BJ (cell line): Measurements from ENCODE around the gene SAMD14. TPM values are rescaled to one million over a fixed set of nuclear protein-coding genes. Genes with fewer than 3 reads are reported as not detected.

Source experiments
- CTCF ChIA-PET: fragments of 350-600 bp; formaldehyde crosslinking; extraction: SDS; loops from one replicate; lab custom pipeline; 2021; ENCODE audit warnings: antibody characterized with exemption, inconsistent platforms; lab: Yijun Ruan, JAX
- POLR2A ChIA-PET: fragments of 300-600 bp; sonication (Branson Sonifier 250); formaldehyde crosslinking; extraction: SDS; loops from one replicate; lab custom pipeline; 2021; ENCODE audit warnings: antibody characterized with exemption; lab: Charles Lee
- DNase-seq: peaks from one replicate; pipeline ENCODE4 v3.0.0-alpha.2; 2011; ENCODE audit warnings: low read depth
- H3K27me3 ChIP-seq: 2 replicates; pipeline ENCODE4 v1.6.0; 2011; ENCODE audit warnings: low read length; ENCODE audit not compliant: control insufficient read depth, insufficient read depth
- H3K36me3 ChIP-seq: 2 replicates; pipeline ENCODE4 v1.5.1; 2011; ENCODE audit warnings: low read length; ENCODE audit not compliant: control insufficient read depth, insufficient read depth
- H3K4me3 ChIP-seq: 2 replicates; pipeline ENCODE4 v1.5.1; 2011; ENCODE audit warnings: low read depth, mild to moderate bottlenecking, control low read depth, low read length
- polyA plus RNA-seq: library from polyadenylated mRNA; depleted of rRNA; stranded (reverse); fragments of >200 nt; gene quantifications from 2 replicates; pipeline ENCODE4 v1.2.3, GENCODE V29; 2011
- TF ChIP-seq, protein P1 (sequence below): IDR thresholded peaks from 2 replicates; pipeline ENCODE4 v1.5.1; 2011; ENCODE audit warnings: low read depth, mild to moderate bottlenecking, control low read depth, inconsistent platforms, low read length, moderate library complexity; ENCODE audit not compliant: insufficient read depth

The SAMD14 gene
- polyA plus RNA-seq, 1 experiment = 5.3 TPM

DNA sequence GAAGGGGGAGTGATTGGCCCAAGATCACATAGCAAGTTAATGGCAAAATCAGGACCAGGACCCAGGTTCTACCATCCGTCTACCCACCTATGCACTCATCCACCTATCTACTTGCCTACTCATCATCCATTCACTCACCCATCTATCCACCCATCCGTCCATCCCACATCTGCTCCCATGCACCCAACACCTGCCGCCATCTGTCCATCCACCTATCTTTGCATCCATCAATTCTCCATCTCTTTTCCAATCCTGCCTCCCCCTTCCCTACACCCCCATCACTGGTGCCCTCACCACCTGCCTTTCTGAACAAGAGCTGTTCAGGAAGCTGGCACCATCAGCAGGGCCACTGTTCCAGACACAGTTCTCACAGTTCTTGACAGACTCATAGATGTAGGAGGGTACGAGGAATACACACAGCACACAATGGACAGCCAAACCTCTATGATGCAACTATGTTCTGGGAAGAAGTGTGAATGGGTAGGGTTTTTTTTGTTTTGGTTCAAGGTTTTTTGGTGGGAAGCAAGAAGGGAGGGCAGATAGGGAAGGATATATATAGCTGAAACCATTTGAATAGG lies 4.5 kb downstream of the SAMD14 start:
- POLR2A ChIA-PET = no interaction called here

DNA sequence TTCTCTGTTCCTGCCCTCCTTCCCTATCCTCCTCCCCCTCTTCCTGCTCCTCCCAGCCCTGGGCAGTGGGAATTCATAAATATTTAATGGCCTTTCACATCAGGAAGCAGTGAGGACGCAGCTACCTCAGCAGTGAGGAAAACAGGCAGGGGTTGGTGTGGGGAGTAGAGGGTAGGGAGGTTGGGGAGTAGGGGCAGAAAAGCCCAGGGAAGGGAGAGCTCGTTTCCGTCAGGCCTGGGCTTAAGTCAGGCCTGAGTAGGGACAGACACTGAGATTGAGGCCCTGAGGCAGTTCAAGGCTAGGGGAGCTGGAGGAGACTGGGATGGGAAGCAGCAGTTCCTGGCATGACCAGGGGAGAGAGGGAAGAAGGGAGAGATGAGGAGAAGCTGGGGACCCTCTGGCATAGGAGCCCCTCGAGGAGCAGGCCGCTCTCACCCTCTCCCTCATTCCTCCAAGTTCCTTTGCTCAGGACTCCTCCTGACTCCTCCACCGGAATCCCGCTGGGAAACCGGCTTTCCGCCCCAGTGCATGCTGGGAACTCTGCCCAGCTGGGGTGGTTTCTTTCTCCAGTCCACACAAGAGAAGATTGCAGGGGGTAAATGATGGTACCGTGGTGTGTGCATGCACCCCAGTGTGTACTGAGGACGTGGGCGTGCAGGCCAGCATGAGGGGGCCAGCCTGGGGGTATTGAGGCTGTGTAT lies 6.2 kb downstream of the SAMD14 start:
- DNase-seq = no peak
- ChIA-PET CTCF (interaction anchor here (1.2 to 3.9 kb wide), 4 partner anchors 11 to 26 kb away, joined by 4 to 27 read pairs (median 4); no protein-coding TSS in a partner anchor), POLR2A (no interaction called here)
- TF ChIP-seq, protein P1, sequence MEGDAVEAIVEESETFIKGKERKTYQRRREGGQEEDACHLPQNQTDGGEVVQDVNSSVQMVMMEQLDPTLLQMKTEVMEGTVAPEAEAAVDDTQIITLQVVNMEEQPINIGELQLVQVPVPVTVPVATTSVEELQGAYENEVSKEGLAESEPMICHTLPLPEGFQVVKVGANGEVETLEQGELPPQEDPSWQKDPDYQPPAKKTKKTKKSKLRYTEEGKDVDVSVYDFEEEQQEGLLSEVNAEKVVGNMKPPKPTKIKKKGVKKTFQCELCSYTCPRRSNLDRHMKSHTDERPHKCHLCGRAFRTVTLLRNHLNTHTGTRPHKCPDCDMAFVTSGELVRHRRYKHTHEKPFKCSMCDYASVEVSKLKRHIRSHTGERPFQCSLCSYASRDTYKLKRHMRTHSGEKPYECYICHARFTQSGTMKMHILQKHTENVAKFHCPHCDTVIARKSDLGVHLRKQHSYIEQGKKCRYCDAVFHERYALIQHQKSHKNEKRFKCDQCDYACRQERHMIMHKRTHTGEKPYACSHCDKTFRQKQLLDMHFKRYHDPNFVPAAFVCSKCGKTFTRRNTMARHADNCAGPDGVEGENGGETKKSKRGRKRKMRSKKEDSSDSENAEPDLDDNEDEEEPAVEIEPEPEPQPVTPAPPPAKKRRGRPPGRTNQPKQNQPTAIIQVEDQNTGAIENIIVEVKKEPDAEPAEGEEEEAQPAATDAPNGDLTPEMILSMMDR = no peak
- no peak overlapping the region for H3K4me3 ChIP-seq
- no peaks in the 10 kb centered on the region; the same call in 1 of the 2 replicates for H3K36me3 ChIP-seq
- H3K27me3 ChIP-seq = peaks cover 2% of the 10 kb centered on the region

More for the DNA sequence above, 4.5 kb downstream of the SAMD14 start:
- H3K36me3 ChIP-seq = no peaks in the 10 kb centered on the region; the same call in 1 of the 2 replicates
- no peak overlapping the region for H3K4me3 ChIP-seq
- no peaks in the 10 kb centered on the region for H3K27me3 ChIP-seq
- TF ChIP-seq, protein P1 = no peak
- CTCF ChIA-PET = interaction anchor here (0.8 to 1.0 kb wide), 2 partner anchors 10 to 36 kb away, joined by 3 read pairs; no protein-coding TSS in a partner anchor
- no peak for DNase-seq

GRCh38 chr17:50122945-50123344 lies 7.0 kb downstream of the SAMD14 start:
- POLR2A ChIA-PET = no interaction called here

DNA sequence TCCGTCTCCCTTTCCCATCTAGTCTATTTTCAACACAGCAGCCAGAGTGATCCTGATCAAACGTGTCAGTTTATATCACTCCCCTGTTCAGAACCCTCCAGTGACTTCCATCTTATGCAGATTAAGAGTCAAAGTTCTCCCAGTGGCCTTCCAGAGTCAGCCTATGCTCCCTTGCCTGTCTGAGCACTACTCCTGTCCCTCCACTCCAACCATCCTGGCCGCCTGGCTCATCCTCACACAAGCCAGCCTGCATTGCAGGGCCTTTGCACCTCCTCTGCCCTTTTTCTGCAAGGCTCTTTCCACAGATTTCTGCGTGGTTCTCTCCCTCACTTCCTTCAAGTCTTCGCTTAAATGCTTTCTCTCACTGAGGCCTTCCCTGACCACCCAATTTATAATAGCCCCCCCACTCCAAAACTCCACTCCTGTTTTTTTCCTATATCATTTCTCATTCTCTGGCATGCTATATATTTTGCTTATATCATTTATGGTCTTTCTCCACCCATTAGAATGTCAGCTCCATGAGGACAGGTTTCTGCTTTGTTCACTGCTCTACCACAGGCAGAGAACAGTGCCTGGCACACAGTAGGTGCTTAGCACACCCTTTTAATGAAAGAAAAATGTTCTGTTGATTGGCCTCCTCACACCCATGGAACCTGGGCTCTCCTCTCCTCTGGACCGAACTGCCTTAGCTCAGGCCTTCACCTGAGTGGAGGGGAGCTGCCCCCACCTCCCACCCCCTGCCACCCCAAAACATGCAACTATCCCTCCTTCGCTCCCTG lies 9.3 kb downstream of the SAMD14 start:
- CTCF ChIA-PET = interaction anchor here (1.3 to 3.9 kb wide), 5 partner anchors 8 to 176 kb away, joined by 3 to 27 read pairs (median 5); partner anchors contain the start of gene PDK2
- POLR2A ChIA-PET = interaction anchor here (0.7 kb wide), 1 partner anchor 31 kb away, joined by 4 read pairs; no protein-coding TSS in a partner anchor
- Histone ChIP-seq H3K4me3 (no peak overlapping the region), H3K27me3 (peaks cover 2% of the 10 kb centered on the region), H3K36me3 (no peaks in the 10 kb centered on the region; the same call in 1 of the 2 replicates)
- no peak for DNase-seq
- TF ChIP-seq, protein P1 = no peak

More at GRCh38 chr17:50122945-50123344, 7.0 kb downstream of the SAMD14 start:
- Histone ChIP-seq H3K36me3 (no peaks in the 10 kb centered on the region; the same call in 1 of the 2 replicates), H3K4me3 (no peak overlapping the region), H3K27me3 (peaks cover 2% of the 10 kb centered on the region)
- TF ChIP-seq, protein P1 = no peak
- no peak for DNase-seq
- CTCF ChIA-PET = interaction anchor here (1.2 to 3.9 kb wide), 6 partner anchors 10 to 38 kb away, joined by 3 to 27 read pairs (median 4); no protein-coding TSS in a partner anchor
